Vagina (tissue), 2 donors: ENCODE measurements around the gene OAT.

Experiments used
- CTCF ChIP-seq, 3 experiments: fragments of 450-650 bp in 2 of 3; fragments of 200-600 bp in 1 of 3; sonication (generic) in 1 of 3; IDR thresholded peaks; one replicate each; pipeline ENCODE4 v1.5.1; 2017 to 2019; ENCODE audit warnings: antibody characterized with exemption in 3 of 3, mild to moderate bottlenecking in 2 of 3, moderate library complexity in 2 of 3
- POLR2A ChIP-seq, 2 donors: fragments of 450-650 bp; IDR thresholded peaks; one replicate each; pipeline ENCODE4 v1.6.1; 2017; ENCODE audit warnings: antibody characterized with exemption in 2 of 2, mild to moderate bottlenecking in 2 of 2, moderate library complexity in 2 of 2

- TF ChIP-seq CTCF (IDR thresholded peaks at IDR 0.05) (no peak), POLR2A (IDR thresholded peaks at IDR 0.05) (no peak)
Measured at GRCh38 chr10:124467165-124467564, 48.4 kb upstream of the OAT start.
